GM12865 (cell line): ENCODE results near the gene ALG11.

Experiments
- DNase-seq: peaks from one replicate; pipeline ENCODE4 v3.0.0; 2010; ENCODE audit warnings: low read depth
- H3K4me3 ChIP-seq: 2 replicates; pipeline ENCODE4 v1.5.1; 2011; ENCODE audit warnings: mild to moderate bottlenecking, low read depth, low read length, control low read depth
- TF ChIP-seq, protein P1 (sequence below): IDR thresholded peaks from 2 replicates; pipeline ENCODE4 v1.5.1; 2011; ENCODE audit warnings: low read length, control low read depth, low read depth, inconsistent platforms; ENCODE audit not compliant: insufficient read depth; ENCODE audit errors: missing control alignments

The ALG11 gene

DNA sequence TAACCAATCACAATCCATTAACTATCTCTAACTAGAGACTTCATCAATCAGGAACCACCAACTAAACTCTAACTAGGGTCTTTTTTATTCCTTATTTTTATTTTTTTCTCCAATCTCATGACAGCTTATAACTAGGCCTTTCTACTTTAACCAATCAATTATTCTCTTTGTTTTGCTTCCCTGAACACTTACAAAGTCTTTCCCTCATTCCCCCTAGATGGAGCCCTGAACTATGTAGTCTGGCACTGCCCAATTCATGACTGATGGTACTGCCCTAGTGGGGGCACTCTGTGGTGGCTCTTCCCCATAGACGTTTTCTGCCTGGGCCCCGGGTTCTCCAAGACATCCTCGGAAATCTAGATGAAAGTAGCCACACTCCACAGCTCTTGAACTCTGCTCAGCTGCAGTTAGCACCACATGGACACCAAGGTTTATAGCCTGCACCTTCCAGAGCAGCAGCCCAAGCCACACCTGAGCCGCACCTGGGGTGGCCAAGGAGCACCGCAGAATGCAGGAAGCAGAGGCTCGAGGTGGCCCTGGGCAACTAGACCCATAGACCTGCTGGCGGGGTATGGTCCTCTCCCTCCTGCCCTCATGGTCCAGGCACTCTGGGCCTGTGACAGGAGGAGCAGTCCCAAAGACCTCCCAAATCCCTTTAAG is 7.6 kb upstream of the ALG11 start:
- TF ChIP-seq, protein P1, sequence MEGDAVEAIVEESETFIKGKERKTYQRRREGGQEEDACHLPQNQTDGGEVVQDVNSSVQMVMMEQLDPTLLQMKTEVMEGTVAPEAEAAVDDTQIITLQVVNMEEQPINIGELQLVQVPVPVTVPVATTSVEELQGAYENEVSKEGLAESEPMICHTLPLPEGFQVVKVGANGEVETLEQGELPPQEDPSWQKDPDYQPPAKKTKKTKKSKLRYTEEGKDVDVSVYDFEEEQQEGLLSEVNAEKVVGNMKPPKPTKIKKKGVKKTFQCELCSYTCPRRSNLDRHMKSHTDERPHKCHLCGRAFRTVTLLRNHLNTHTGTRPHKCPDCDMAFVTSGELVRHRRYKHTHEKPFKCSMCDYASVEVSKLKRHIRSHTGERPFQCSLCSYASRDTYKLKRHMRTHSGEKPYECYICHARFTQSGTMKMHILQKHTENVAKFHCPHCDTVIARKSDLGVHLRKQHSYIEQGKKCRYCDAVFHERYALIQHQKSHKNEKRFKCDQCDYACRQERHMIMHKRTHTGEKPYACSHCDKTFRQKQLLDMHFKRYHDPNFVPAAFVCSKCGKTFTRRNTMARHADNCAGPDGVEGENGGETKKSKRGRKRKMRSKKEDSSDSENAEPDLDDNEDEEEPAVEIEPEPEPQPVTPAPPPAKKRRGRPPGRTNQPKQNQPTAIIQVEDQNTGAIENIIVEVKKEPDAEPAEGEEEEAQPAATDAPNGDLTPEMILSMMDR: no peak
- no peak for DNase-seq
- no peak overlapping the region for H3K4me3 ChIP-seq

DNA sequence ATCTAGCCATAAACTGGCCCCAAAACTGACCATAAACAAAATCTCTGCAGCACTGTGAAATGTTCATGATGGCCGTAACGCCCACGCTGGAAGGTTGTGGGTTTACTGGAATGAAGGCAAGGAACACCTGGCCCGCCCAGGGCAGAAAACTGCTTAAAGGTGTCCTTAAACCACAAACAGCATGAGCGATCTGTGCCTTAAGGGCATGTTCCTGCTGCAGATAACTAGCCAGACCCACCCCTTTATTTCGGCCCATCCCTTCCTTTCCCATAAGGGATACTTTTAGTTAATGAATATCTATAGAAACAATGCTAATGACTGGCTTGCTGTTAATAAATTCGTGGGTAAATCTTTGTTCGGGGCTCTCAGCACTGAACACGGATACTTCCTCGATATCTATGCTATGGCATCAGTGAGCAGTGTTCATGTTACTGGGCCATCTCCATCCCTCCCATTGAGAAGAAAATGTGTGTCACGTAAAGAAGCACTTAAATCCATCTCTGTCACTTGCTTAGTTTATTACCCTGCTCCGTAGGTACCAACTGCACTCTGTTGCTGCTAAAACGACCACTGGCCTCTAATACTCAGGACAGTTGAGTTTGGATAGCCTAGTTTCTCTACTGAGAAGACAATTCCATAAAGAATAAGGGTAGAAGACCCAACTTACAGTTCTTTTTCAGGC is 6.2 kb upstream of the ALG11 start:
- H3K4me3 ChIP-seq: no peak overlapping the region
- TF ChIP-seq, protein P1: no peak
- no peak for DNase-seq

DNA sequence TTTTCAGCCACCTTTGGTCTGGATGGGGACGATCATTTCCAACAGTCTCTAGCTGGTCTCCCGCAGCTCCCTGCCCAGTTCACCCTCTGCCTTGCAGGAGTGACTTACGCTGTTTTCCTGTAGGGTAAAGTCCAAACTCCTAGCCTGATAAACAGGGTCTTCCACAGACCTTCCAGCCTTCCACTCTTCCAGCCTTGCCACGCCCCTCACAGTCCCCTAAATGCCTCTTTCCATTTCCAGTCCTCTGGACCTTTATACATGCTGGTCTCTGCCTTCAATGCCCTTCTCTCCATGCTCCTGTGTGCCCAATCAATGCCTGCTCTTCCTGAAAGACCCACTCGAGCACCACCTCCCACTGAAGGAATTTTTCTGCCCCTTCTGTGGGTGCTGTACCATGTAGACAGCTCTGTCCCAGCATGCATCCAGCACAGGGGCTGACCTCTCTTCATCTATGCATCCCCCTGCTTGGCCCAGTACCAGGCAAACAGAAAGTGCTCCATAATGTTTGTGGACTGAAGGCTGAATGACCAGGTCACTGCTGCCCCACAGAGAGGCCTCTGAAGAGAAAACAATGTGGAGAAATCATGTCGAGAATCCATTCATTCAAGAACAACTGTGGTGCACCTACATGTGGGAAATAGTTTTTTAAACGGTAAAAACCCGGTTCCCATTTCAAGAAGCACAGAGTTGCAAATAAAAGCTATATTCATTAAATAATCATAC is 5.5 kb upstream of the ALG11 start:
- DNase-seq: no peak
- TF ChIP-seq, protein P1: no peak

DNA sequence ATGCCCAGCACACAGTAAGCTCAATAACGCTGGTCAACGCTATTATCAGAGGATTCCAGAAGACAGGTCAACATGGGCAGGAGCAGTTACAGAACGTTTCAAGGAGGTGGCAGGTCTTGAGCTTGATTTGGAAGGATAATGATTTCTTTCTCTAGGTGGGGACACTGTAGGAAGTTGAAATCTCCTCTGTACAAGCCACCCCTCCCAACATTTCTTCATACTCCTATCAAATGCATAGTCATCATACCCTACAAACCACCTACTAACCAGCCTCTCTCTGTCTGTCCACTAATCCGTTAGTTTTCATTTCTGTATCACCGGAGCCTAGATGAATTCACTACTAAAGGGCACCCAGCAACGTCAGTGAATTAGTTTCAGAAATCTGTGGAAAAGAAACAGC is 2.3 kb upstream of the ALG11 start:
- no peak overlapping the region for H3K4me3 ChIP-seq
- DNase-seq: no peak
- TF ChIP-seq, protein P1: no peak

More for the DNA sequence above, 5.5 kb upstream of the ALG11 start:
- no peak overlapping the region for H3K4me3 ChIP-seq

DNA sequence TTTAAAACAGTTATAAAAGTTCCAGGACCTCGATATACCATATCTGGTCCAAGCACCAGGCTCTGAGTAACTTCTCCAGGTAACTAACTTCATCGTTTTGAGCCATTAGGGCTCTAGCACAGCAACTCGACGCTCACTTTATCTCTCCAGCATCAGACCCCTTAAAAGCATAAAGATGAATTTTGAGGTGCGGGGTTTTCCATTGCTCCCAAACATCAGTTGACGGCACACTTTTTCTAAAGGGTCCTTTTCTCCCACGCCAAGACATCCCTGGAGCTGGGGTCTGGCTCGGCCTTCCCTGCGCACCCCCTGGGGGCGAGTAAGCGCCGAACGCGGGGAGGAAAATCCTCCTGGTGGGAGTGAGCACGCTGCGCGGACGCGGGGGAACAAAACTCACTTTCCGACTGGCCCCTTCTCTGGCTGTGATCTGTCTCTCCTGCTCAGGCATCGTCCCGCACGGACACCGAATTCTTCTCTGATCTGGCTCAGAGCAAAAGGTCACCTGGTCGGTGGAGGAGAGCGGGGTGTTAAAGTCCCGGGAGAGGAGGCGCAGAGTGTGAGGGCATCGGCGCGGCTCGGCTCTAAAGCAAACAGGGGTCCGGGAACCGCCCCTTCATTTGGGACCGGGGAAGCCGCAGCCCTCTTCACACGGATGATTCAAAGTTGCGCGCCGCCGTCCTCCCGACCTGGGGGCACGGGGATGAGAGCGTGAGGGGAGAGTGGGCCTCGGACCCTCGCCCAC is 1.1 kb upstream of the ALG11 start, which contains the start of gene ATP7B:
Gene ATP7B (minus strand): TSS at position 561 of the 742 bp plus-strand sequence. CDS start 113 bp downstream, at position 448.
- peak; percentile 18 for DNase-seq
- H3K4me3 ChIP-seq: peak within 1 kb of the TSS; percentile 83
- TF ChIP-seq, protein P1: no peak

DNA sequence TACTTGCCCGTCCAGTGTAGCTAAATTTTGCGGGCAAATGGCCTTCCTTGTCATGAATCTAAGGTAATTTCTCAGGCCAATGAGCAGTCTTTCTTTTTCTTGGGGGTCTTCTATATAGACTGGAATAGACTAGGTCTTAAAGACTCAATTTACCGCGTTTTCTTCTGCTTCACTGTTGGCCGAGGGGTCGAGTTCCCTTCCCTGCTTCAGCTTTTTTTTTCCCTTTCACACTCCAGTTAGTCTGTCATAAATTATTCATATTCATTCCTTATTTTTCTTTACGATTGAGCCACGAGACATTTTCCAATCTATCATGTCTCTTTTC is 276 bp downstream of the ALG11 start:
- DNase-seq: no peak
- H3K4me3 ChIP-seq: peak overlapping the region; percentile 83

More for the DNA sequence above, 276 bp downstream of the ALG11 start:
- TF ChIP-seq, protein P1: no peak
